Measurements from ENCODE around the gene ARMC9.
A peak's percentile ranks its signal among the peaks of the same experiment; 100 is the strongest.
"Not testable (repeated sequence)": the region's sequence is repeated elsewhere in the genome, so short reads cannot be mapped to it uniquely, and the experiment has no call there.

Gene ARMC9

GRCh38 chr2:231387904-231388724 lies 189.7 kb downstream of the ARMC9 start:
- no peak for DNase-seq

- no peak for DNase-seq
These were observed 190.4 kb downstream of the ARMC9 start for GRCh38 chr2:231388725-231389346.

- no peak for DNase-seq
These were observed 192.2 kb downstream of the ARMC9 start for GRCh38 chr2:231390667-231391066.

- no peak for DNase-seq
These were observed 193.6 kb downstream of the ARMC9 start for GRCh38 chr2:231391981-231392380.

- no peak for DNase-seq
These were observed 194.2 kb downstream of the ARMC9 start for GRCh38 chr2:231392431-231393148.

- DNase-seq: peak; percentile 46
These were observed 195.0 kb downstream of the ARMC9 start for GRCh38 chr2:231393149-231394131.

GRCh38 chr2:231394211-231395141 lies 196.0 kb downstream of the ARMC9 start:
- no peak for DNase-seq

- no peak for DNase-seq
These were observed 197.0 kb downstream of the ARMC9 start, which contains the start of gene B3GNT7 for GRCh38 chr2:231395188-231396057. TSS of gene B3GNT7 (plus strand) at chr2:231395710. CDS start at chr2:231395804, 94 bp downstream.

- no peak for DNase-seq
These were observed 197.8 kb downstream of the ARMC9 start for GRCh38 chr2:231396058-231396821.

- peak; percentile 40 for DNase-seq
These were observed 198.8 kb downstream of the ARMC9 start for GRCh38 chr2:231397011-231397927.

GRCh38 chr2:231397928-231398294 lies 199.5 kb downstream of the ARMC9 start:
- DNase-seq: no peak

- no peak for DNase-seq
These were observed 200.2 kb downstream of the ARMC9 start for GRCh38 chr2:231398585-231398984.

GRCh38 chr2:231399046-231399852 lies 200.8 kb downstream of the ARMC9 start:
- no peak for DNase-seq

GRCh38 chr2:231399853-231400680 lies 201.6 kb downstream of the ARMC9 start:
- DNase-seq: no peak

GRCh38 chr2:231400681-231401080 lies 202.2 kb downstream of the ARMC9 start:
- DNase-seq: not testable (repeated sequence)

GRCh38 chr2:231401101-231401500 lies 202.7 kb downstream of the ARMC9 start:
- not testable (repeated sequence) for DNase-seq
